HepG2 (cell line): ENCODE measurements around the gene TNFRSF18. TPM values are rescaled to one million over a fixed set of nuclear protein-coding genes. Genes with fewer than 3 reads are reported as not detected.
A peak's percentile ranks its signal among the peaks of the same experiment; 100 is the strongest.

Experiments
- ATAC-seq: fragments of 200-7000 bp; cut with Tn5 transposase; 3 replicates; pipeline ENCODE4 v1.9.1; 2020; ENCODE audit warnings: mild to moderate bottlenecking, moderate library complexity
- BruUV-seq: library from RNA; stranded (reverse); fragments of 400-500 nt; replicated peaks from 2 replicates; lab custom pipeline; 2021; lab: Mats Ljungman, UMichigan
- CTCF ChIA-PET: fragments of 300-600 bp; formaldehyde crosslinking; extraction: SDS; loops from one replicate; lab custom pipeline; 2021; ENCODE audit warnings: low total read pairs, inconsistent platforms, low intra/inter-chr PET ratio; lab: Yijun Ruan, JAX
- POLR2A ChIA-PET: fragments of 350-600 bp; sonication (Branson Sonifier 250); formaldehyde crosslinking; loops from one replicate; lab custom pipeline; 2020; ENCODE audit warnings: antibody characterized with exemption, inconsistent platforms; lab: Yijun Ruan, JAX
- DNase-seq: peaks from one replicate; pipeline ENCODE4 v3.0.0-alpha.2; 2015; ENCODE audit warnings: low spot score
- FAIRE-seq: peaks from 3 replicates; lab custom pipeline; 2011; peaks lifted over from hg19 to GRCh38; lab: Jason Lieb, UNC
- H2AFZ ChIP-seq: one replicate; pipeline ENCODE4 v1.6.1; 2011; ENCODE audit warnings: low read length, inconsistent platforms
- H3K27ac ChIP-seq: fragments of 300-600 bp; 3 replicates; pipeline ENCODE4 v1.8.0; 2011; ENCODE audit warnings: mixed run types, mild to moderate bottlenecking, mixed read lengths, low read length, inconsistent platforms; ENCODE audit not compliant: insufficient read depth; ENCODE audit errors: extremely low read length
- H3K27me3 ChIP-seq, 2 experiments: fragments of 200-600 bp in 1 of 2; 2 replicates in 1 of 2; 3 replicates in 1 of 2; pipeline versions ENCODE4 v1.6.0 to v1.8.0; 2011; ENCODE audit warnings: low read length in 2 of 2, mild to moderate bottlenecking in 2 of 2, moderate library complexity in 2 of 2, inconsistent platforms in 1 of 2; ENCODE audit not compliant: insufficient read depth in 2 of 2, control insufficient read depth in 1 of 2
- H3K36me3 ChIP-seq, 2 experiments: fragments of 200-600 bp in 1 of 2; replicated peaks in 1 of 2; 2 replicates in 1 of 2; 3 replicates in 1 of 2; pipeline versions ENCODE4 v1.5.1 to v1.8.0; 2011; ENCODE audit warnings: low read length in 2 of 2, inconsistent platforms in 1 of 2; ENCODE audit not compliant: insufficient read depth in 2 of 2, control insufficient read depth in 1 of 2
- H3K4me1 ChIP-seq: 2 replicates; pipeline ENCODE4 v1.5.1; 2012; ENCODE audit warnings: low read length, inconsistent platforms; ENCODE audit not compliant: insufficient read depth
- H3K4me2 ChIP-seq: 2 replicates; pipeline ENCODE4 v1.6.0; 2011; ENCODE audit warnings: low read depth, low read length, inconsistent platforms
- H3K4me3 ChIP-seq, 3 experiments: fragments of 200-600 bp in 1 of 3; sonication (generic), shearing (Covaris generic) in 1 of 3; replicated peaks in 1 of 3; 2 replicates each; pipeline ENCODE4 v1.5.1; 2011 to 2016; ENCODE audit warnings: low read length in 3 of 3, inconsistent platforms in 2 of 3, low read depth in 2 of 3, mild to moderate bottlenecking in 2 of 3, control low read depth in 1 of 3, mixed read lengths in 1 of 3; ENCODE audit not compliant: insufficient read depth in 1 of 3
- H3K79me2 ChIP-seq: one replicate; pipeline ENCODE4 v1.6.1; 2011; ENCODE audit warnings: low read length, inconsistent platforms; ENCODE audit not compliant: insufficient read depth
- H3K9ac ChIP-seq: 2 replicates; pipeline ENCODE4 v1.6.0; 2011; ENCODE audit warnings: mild to moderate bottlenecking, low read depth, low read length, inconsistent platforms; ENCODE audit not compliant: insufficient read depth
- H3K9me3 ChIP-seq: 2 replicates; pipeline ENCODE4 v1.5.1; 2012; ENCODE audit warnings: mild to moderate bottlenecking, low read length
- H4K20me1 ChIP-seq: 2 replicates; pipeline ENCODE4 v1.6.0; 2011; ENCODE audit warnings: inconsistent platforms, mild to moderate bottlenecking, low read length, moderate library complexity; ENCODE audit not compliant: insufficient read depth
- ARNT ChIP-seq: fragments of 450-650 bp; IDR thresholded peaks from 2 replicates; pipeline ENCODE4 v1.6.1; 2017
- ATF7-NPFF ChIP-seq: sonication (generic); formaldehyde crosslinking; IDR thresholded peaks from 2 replicates; pipeline ENCODE4 v1.8.1; 2023; ENCODE audit warnings: mild to moderate bottlenecking, low read depth, missing genetic modification reagents, moderate library complexity
- CENPT ChIP-seq: sonication (generic); formaldehyde crosslinking; IDR thresholded peaks from 2 replicates; pipeline ENCODE4 v1.8.0; 2022; ENCODE audit warnings: low read depth, mild to moderate bottlenecking, moderate library complexity, missing genetic modification reagents
- ETV6 ChIP-seq: sonication (generic); formaldehyde crosslinking; conservative IDR thresholded peaks from 2 replicates; pipeline ENCODE4 v1.4.0; 2020; ENCODE audit warnings: missing genetic modification reagents
- FOXK1 ChIP-seq: sonication (generic); formaldehyde crosslinking; IDR thresholded peaks from 2 replicates; pipeline ENCODE4 v1.4.0; 2020; ENCODE audit warnings: low read depth, missing genetic modification reagents, borderline replicate concordance
- HNF4A ChIP-seq: sonication (generic); formaldehyde crosslinking; IDR thresholded peaks from 2 replicates; pipeline ENCODE4 v1.4.0; 2020; ENCODE audit warnings: missing genetic modification reagents
- MEIS1 ChIP-seq: sonication (generic); formaldehyde crosslinking; IDR thresholded peaks from 2 replicates; pipeline ENCODE4 v1.9.0; 2021; ENCODE audit warnings: mild to moderate bottlenecking, missing genetic modification reagents, moderate library complexity, borderline replicate concordance
- NFE2 ChIP-seq: sonication (generic); formaldehyde crosslinking; IDR thresholded peaks from 2 replicates; pipeline ENCODE4 v1.4.0; 2020; ENCODE audit warnings: missing genetic modification reagents
- SAFB2 ChIP-seq: sonication (generic); formaldehyde crosslinking; IDR thresholded peaks from 2 replicates; pipeline ENCODE4 v1.5.1; 2020; ENCODE audit warnings: missing genetic modification reagents, low read depth, mild to moderate bottlenecking, borderline replicate concordance
- SMYD3 ChIP-seq: sonication (generic); formaldehyde crosslinking; IDR thresholded peaks from 2 replicates; pipeline ENCODE4 v1.8.1; 2023; ENCODE audit warnings: mild to moderate bottlenecking, missing genetic modification reagents
- TRIM24 ChIP-seq: sonication (generic); formaldehyde crosslinking; IDR thresholded peaks from 2 replicates; pipeline ENCODE4 v1.8.0; 2022; ENCODE audit warnings: mild to moderate bottlenecking, missing genetic modification reagents
- ZC3H13 ChIP-seq: sonication (generic); formaldehyde crosslinking; IDR thresholded peaks from 2 replicates; pipeline ENCODE4 v1.8.1; 2023; ENCODE audit warnings: mild to moderate bottlenecking, missing genetic modification reagents, moderate library complexity
- ZNF350 ChIP-seq: sonication (generic); formaldehyde crosslinking; IDR thresholded peaks from 2 replicates; pipeline ENCODE4 v1.4.0; 2020; ENCODE audit warnings: mild to moderate bottlenecking, low read depth, missing genetic modification reagents, borderline replicate concordance
- ZNF543 ChIP-seq: sonication (generic); formaldehyde crosslinking; IDR thresholded peaks from 2 replicates; pipeline ENCODE4 v1.4.0; 2020; ENCODE audit warnings: mild to moderate bottlenecking, missing genetic modification reagents
- WGBS: methylation state at CpG from one replicate; pipeline ENCODE4 v1.1.6; 2017; ENCODE audit warnings: low lambda C conversion rate; 5-methylcytosine and 5-hydroxymethylcytosine counted together
- in situ Hi-C: cut with HindIII; loops from 2 replicates; pipeline ENCODE4 v1.10.0; 2017; ENCODE audit warnings: low pct_unique_long_range_greater_than_20kb; ENCODE audit not compliant: extremely low pct_ligation_motif_present
- intact Hi-C: fragments of 100-400 bp; cut with micrococcal nuclease; formaldehyde crosslinking; loops from one replicate; pipeline ENCODE4 v1.10.0; 2022; ENCODE audit not compliant: unreplicated experiment
- polyA plus RNA-seq, 8 experiments: library from polyadenylated mRNA; depleted of rRNA in 3 of 8; stranded (reverse) in 7 of 8; unstranded in 1 of 8; fragments of >200 nt; fragmentation: Illumina TruSeq in 4 of 8; extraction: Trizol in 4 of 8; gene quantifications; 2 replicates each; pipeline versions ENCODE4 v1.2.1 to v1.2.3, GENCODE V29; 2011 to 2016; ENCODE audit warnings: low read depth in 4 of 8, missing spikeins in 1 of 8, mixed read lengths in 1 of 8; ENCODE audit not compliant: insufficient read depth in 1 of 8
- total RNA-seq, 5 experiments: library from RNA; depleted of rRNA; stranded (reverse); fragments of >200 nt; fragmentation: Illumina TruSeq; extraction: Trizol; gene quantifications; 2 replicates each; pipeline ENCODE4 v1.2.3, GENCODE V29; 2016; ENCODE audit warnings: low read depth in 1 of 5
- TF ChIP-seq, protein P1 (sequence below): sonication (generic); formaldehyde crosslinking; IDR thresholded peaks from 2 replicates; pipeline ENCODE4 v1.4.0; 2020; ENCODE audit warnings: missing genetic modification reagents
- TF ChIP-seq, protein P2 (sequence below): sonication (generic); formaldehyde crosslinking; IDR thresholded peaks from 2 replicates; pipeline ENCODE4 v1.4.0; 2020; ENCODE audit warnings: mild to moderate bottlenecking, missing genetic modification reagents
- TF ChIP-seq, protein P3 (sequence below): IDR thresholded peaks from 2 replicates; pipeline ENCODE4 v1.6.1; 2016

Gene TNFRSF18
- total and polyA plus RNA-seq, 2 of the 13 experiments (the other 11 are each of a cell fraction or from before 2014, with no cell fraction given), result not detected

DNA sequence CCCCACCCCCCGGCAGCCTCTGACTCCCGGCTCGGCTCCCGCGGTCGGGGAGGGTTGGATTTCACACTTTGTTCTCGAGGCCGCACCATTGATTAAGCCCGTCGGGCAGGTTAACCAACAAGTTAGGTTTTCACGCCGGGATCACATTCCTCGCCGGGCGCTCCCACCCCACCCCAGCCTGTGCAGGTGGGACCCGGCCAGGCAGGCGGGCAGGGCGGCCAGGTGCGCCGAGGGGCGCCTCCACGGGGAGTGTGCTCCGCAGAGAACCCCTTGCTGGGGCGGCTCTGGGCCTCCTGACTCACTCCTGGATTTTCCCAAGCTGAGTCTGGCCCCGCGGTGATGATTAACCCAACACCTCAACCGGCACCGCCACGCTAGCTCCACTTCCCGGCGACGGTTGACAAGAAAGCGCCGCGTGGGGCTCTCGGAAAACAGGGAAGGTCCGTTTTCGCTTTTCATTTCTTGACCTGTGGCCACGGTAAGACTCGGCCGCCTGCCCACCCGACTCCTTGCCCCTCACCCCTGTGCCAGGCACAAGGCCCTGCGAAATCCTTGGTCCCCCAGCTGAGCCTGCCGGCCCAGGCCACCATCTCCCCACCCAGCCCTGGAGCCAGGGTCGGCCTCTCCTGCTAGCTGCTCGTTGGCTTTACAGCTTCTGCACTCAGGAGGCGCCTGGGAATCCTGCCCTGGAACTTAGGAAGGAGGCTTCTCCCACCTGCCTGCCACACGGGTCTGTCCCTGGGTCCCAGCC lies 41.5 kb downstream of the TNFRSF18 start (continued):
- no peak for TF ChIP-seq CENPT
- TF ChIP-seq SMYD3, result no peak
- no peak for TF ChIP-seq HNF4A (CRISPR knock-in tag)
- no peak for TF ChIP-seq FOXK1 (CRISPR knock-in tag)
- TF ChIP-seq NFE2 (CRISPR knock-in tag), result no peak
- TF ChIP-seq ATF7-NPFF, result no peak
- no peak for TF ChIP-seq ARNT

DNA sequence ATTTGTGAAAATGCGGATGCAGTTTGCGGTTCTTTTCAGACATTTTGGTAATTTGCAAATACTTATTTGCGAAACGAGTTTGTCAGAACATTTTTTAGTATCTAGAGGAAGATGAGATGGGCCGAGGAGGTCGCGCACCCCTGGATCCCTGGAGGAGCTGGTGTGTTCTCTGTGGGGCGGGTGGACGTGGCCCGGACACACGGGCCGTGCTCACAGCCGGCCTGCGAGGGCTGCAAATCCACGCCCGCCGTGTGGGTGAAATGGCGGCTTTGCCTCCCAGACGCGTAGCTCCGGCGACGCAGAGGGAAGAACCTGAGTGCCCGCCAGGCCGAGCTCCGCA lies 42.1 kb downstream of the TNFRSF18 start:
- ChIA-PET POLR2A (interaction anchor here (1.0 to 7.4 kb wide), 13 partner anchors 10 to 158 kb away, joined by 3 to 93 read pairs (median 6); partner anchors contain the start of genes AGRN and SDF4), CTCF (no interaction called here)
- Histone ChIP-seq H3K4me1 (peaks cover 57% of the 10 kb centered on the region), H3K4me2 (peak overlapping the region; percentile 82), H3K36me3 (no peaks in the 10 kb centered on the region), H4K20me1 (no peaks in the 10 kb centered on the region), H3K79me2 (no peaks in the 10 kb centered on the region), H3K4me3 (peak overlapping the region; percentile 47 to 68 (median 67); a peak in 4 of 6 replicates), H3K9ac (peak overlapping the region; percentile 63; the same call in 1 of the 2 replicates), H3K9me3 (no peaks in the 10 kb centered on the region), H2AFZ (no peak overlapping the region), H3K27ac (peak overlapping the region; percentile 34), H3K27me3 (no peaks in the 10 kb centered on the region)
- ATAC-seq (no peak), DNase-seq (no peak), FAIRE-seq (no peak)
- no TSS peak for BruUV-seq
- WGBS, result 69% methylated on average over 10 of the region's 26 CpGs
- intact Hi-C loops, result no loop called here
- in situ Hi-C loops, result no loop called here
- TF ChIP-seq ZNF350 (CRISPR knock-in tag) (no peak), ZNF543 (CRISPR knock-in tag) (0 out of 2 replicates have a peak, but pooled peaks have one; percentile 6), SAFB2 (CRISPR knock-in tag) (no peak), ZC3H13 (CRISPR knock-in tag) (0 out of 2 replicates have a peak, but pooled peaks have one; percentile 39), MEIS1 (CRISPR knock-in tag) (no peak), ETV6 (CRISPR knock-in tag) (no peak), TRIM24 (CRISPR knock-in tag) (no peak)
- TF ChIP-seq, protein P1, sequence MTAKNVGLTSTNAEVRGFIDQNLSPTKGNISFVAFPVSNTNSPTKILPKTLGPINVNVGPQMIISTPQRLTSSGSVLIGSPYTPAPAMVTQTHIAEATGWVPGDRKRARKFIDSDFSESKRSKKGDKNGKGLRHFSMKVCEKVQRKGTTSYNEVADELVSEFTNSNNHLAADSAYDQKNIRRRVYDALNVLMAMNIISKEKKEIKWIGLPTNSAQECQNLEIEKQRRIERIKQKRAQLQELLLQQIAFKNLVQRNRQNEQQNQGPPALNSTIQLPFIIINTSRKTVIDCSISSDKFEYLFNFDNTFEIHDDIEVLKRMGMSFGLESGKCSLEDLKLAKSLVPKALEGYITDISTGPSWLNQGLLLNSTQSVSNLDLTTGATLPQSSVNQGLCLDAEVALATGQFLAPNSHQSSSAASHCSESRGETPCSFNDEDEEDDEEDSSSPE (CRISPR knock-in tag), result no peak
- TF ChIP-seq, protein P2, sequence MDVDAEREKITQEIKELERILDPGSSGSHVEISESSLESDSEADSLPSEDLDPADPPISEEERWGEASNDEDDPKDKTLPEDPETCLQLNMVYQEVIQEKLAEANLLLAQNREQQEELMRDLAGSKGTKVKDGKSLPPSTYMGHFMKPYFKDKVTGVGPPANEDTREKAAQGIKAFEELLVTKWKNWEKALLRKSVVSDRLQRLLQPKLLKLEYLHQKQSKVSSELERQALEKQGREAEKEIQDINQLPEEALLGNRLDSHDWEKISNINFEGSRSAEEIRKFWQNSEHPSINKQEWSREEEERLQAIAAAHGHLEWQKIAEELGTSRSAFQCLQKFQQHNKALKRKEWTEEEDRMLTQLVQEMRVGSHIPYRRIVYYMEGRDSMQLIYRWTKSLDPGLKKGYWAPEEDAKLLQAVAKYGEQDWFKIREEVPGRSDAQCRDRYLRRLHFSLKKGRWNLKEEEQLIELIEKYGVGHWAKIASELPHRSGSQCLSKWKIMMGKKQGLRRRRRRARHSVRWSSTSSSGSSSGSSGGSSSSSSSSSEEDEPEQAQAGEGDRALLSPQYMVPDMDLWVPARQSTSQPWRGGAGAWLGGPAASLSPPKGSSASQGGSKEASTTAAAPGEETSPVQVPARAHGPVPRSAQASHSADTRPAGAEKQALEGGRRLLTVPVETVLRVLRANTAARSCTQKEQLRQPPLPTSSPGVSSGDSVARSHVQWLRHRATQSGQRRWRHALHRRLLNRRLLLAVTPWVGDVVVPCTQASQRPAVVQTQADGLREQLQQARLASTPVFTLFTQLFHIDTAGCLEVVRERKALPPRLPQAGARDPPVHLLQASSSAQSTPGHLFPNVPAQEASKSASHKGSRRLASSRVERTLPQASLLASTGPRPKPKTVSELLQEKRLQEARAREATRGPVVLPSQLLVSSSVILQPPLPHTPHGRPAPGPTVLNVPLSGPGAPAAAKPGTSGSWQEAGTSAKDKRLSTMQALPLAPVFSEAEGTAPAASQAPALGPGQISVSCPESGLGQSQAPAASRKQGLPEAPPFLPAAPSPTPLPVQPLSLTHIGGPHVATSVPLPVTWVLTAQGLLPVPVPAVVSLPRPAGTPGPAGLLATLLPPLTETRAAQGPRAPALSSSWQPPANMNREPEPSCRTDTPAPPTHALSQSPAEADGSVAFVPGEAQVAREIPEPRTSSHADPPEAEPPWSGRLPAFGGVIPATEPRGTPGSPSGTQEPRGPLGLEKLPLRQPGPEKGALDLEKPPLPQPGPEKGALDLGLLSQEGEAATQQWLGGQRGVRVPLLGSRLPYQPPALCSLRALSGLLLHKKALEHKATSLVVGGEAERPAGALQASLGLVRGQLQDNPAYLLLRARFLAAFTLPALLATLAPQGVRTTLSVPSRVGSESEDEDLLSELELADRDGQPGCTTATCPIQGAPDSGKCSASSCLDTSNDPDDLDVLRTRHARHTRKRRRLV (CRISPR knock-in tag), result 0 out of 2 replicates have a peak, but pooled peaks have one; percentile 0
- TF ChIP-seq, protein P3, sequence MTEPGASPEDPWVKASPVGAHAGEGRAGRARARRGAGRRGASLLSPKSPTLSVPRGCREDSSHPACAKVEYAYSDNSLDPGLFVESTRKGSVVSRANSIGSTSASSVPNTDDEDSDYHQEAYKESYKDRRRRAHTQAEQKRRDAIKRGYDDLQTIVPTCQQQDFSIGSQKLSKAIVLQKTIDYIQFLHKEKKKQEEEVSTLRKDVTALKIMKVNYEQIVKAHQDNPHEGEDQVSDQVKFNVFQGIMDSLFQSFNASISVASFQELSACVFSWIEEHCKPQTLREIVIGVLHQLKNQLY (CRISPR knock-in tag), result no peak
